ENCODE data around the gene DRP2.

DNA sequence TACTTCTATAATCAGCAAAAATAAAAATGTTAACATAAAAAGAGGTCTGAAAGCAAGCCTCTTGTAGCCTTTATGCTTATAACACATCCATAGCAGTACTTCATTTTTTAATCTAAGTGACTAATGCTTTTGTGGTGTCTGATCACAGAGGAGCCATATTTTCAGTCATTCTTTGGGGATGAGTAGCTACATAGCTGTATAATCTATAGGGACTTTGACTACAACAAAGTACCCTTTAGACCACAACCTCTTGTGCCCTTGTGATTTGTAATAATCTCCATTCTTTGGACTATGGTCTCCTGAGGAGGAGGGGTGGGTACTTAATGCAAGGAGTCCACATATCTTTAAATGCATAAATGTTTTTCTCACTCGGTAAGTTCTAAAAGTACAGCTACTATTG, 9.6 kb downstream of the DRP2 start:
- TF ChIP-seq EP300 (IDR thresholded peaks at IDR 0.05) (no peak), POLR2A (IDR thresholded peaks at IDR 0.05) (no peak), POLR2AphosphoS5 (IDR thresholded peaks at IDR 0.05) (no peak)
- TF ChIP-seq, protein P1, sequence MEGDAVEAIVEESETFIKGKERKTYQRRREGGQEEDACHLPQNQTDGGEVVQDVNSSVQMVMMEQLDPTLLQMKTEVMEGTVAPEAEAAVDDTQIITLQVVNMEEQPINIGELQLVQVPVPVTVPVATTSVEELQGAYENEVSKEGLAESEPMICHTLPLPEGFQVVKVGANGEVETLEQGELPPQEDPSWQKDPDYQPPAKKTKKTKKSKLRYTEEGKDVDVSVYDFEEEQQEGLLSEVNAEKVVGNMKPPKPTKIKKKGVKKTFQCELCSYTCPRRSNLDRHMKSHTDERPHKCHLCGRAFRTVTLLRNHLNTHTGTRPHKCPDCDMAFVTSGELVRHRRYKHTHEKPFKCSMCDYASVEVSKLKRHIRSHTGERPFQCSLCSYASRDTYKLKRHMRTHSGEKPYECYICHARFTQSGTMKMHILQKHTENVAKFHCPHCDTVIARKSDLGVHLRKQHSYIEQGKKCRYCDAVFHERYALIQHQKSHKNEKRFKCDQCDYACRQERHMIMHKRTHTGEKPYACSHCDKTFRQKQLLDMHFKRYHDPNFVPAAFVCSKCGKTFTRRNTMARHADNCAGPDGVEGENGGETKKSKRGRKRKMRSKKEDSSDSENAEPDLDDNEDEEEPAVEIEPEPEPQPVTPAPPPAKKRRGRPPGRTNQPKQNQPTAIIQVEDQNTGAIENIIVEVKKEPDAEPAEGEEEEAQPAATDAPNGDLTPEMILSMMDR (IDR thresholded peaks at IDR 0.05) = no peak
